GM21447 (cell line): Measurements from ENCODE around the gene CC2D1A.
"Not testable (repeated sequence)": the region's sequence is repeated elsewhere in the genome, so short reads cannot be mapped to it uniquely, and the experiment has no call there.

Source experiments
- ATAC-seq: cut with Tn5 transposase; IDR thresholded peaks from one replicate; pipeline ENCODE4 v1.9.1; 2021; ENCODE audit not compliant: unreplicated experiment

Gene CC2D1A

GRCh38 chr19:13960863-13961784 is 55.1 kb downstream of the CC2D1A start:
- ATAC-seq: no peak

- no peak for ATAC-seq
These were observed 56.1 kb downstream of the CC2D1A start for GRCh38 chr19:13961826-13962698.

- ATAC-seq: no peak
These were observed 57.0 kb downstream of the CC2D1A start for GRCh38 chr19:13962699-13963602.

- no peak for ATAC-seq
These were observed 57.7 kb downstream of the CC2D1A start for GRCh38 chr19:13963603-13964105.

- ATAC-seq: no peak
These were observed 58.8 kb downstream of the CC2D1A start for GRCh38 chr19:13964776-13965175.

GRCh38 chr19:13965377-13965896 is 59.4 kb downstream of the CC2D1A start:
- no peak for ATAC-seq

GRCh38 chr19:13965926-13966683 is 60.1 kb downstream of the CC2D1A start:
- no peak for ATAC-seq

- no peak for ATAC-seq
These were observed 60.7 kb downstream of the CC2D1A start for GRCh38 chr19:13966684-13967128.

GRCh38 chr19:13967206-13967605 is 61.2 kb downstream of the CC2D1A start:
- not testable (repeated sequence) for ATAC-seq

GRCh38 chr19:13968383-13968935 is 62.5 kb downstream of the CC2D1A start:
- no peak for ATAC-seq

- no peak for ATAC-seq
These were observed 63.0 kb downstream of the CC2D1A start for GRCh38 chr19:13968999-13969398.

GRCh38 chr19:13969897-13970296 is 63.9 kb downstream of the CC2D1A start:
- no peak for ATAC-seq

- ATAC-seq: not testable (repeated sequence)
These were observed 65.9 kb downstream of the CC2D1A start for GRCh38 chr19:13971868-13972267.

- ATAC-seq: no peak
These were observed 66.6 kb downstream of the CC2D1A start for GRCh38 chr19:13972368-13973155.

- ATAC-seq: not testable (repeated sequence)
These were observed 67.5 kb downstream of the CC2D1A start for GRCh38 chr19:13973479-13973878.

- ATAC-seq: no peak
These were observed 68.1 kb downstream of the CC2D1A start for GRCh38 chr19:13974073-13974472.

- ATAC-seq: no peak
These were observed 69.9 kb downstream of the CC2D1A start for GRCh38 chr19:13975870-13976269.

- ATAC-seq: no peak
These were observed 70.4 kb downstream of the CC2D1A start for GRCh38 chr19:13976446-13976845.
